GM19324 (cell line): Measurements from ENCODE around the gene SPATC1L.
"Not testable (repeated sequence)": the region's sequence is repeated elsewhere in the genome, so short reads cannot be mapped to it uniquely, and the experiment has no call there.

Experiments used
- ATAC-seq: cut with Tn5 transposase; IDR thresholded peaks from one replicate; pipeline ENCODE4 v1.9.1; 2021; ENCODE audit warnings: mild to moderate bottlenecking, moderate library complexity; ENCODE audit not compliant: unreplicated experiment, low FRiP score

The SPATC1L gene

DNA sequence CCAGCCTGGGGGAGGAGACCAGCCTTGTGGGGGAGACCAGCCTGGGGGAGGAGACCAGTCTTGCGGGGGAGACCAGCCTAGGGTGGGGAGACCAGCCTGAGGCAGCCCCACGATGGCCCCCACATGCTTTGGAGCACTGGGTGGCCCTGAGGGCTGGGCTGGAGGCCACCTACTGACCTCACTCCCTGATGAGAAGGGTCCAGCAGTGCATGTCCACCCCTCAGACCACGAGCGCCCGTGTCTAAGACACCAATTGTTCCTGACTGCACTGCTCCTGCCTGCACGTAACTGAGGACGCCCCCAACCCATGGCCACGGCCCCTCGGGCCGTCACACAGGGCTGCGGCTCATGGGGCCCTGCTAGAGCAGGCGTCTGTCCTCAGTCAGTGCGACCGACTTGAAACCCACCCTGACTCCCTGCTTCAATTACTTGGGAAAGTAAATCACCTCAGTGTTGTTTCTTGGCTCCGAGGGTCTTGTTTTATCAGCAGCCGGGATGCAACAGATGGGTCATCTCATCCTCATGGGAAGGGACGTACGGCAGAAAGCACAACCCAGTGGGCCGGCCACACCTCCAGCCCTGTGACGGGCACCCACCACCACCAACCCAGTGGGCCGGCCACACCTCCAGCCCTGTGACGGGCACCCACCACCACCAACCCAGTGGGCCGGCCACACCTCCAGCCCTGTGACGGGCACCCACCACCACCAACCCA lies at the start of gene SPATC1L:
TSS of gene SPATC1L (minus strand) at position 550 of the 715 bp plus-strand sequence. CDS start 1,643 bp downstream, outside the sequence.
- ATAC-seq = peak; percentile 58

DNA sequence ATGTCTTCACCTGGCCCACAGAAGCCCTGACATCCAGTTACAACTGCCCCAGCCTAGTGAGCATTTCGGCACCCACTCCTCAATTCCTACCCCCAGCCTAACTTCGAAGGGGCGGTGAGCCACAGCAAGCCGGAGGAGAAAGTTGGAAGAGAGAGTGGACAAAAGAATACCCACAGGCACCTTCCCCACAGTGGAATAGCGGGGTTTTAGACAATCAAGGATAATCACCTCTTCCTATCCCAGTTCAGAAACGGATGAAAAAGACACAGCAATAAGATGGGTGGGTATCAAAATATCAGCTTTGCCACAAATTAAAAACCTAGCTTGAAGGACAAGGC lies 45.6 kb upstream of the SPATC1L start:
- ATAC-seq = no peak

DNA sequence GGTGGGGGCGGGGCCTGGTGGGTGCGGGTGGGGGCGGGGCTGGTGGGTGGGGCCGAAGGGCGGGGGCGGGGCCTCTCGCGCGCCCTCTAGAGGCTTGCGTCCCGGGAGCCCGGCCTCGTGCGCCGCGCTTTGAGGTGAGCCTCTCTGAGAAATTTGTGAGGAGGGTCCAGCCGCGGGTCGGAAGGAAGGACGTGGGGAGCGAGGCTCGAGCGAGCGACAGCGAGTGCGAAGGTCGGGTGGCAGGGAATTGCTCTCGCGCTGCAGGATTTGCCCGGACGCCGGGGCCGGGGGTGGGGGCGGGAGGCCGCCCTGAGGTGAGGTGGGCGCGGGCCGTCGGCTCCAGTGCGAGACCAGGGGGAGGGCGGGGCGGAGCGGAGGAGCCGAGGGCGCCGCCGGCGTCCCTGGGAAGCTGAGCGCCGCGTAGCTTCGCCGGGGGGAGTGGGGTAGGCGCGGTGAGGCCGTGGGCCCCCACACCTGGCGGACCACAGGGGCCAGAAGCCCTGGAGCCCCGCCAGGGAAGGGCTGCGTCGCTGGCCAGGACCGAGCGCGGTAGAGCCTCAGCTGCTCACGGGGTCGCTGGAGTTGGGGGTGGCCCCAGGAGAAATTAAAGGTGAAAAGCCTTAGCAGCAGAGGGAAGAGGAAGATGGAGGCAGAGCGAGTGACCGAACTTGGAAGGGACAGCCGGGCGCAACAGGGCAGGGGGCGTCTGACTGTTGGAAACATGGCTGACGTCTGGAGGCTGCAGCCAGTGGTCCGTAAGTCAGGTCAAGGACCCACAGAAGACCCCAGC lies 45.1 kb upstream of the SPATC1L start:
- peak; percentile 31 for ATAC-seq

DNA sequence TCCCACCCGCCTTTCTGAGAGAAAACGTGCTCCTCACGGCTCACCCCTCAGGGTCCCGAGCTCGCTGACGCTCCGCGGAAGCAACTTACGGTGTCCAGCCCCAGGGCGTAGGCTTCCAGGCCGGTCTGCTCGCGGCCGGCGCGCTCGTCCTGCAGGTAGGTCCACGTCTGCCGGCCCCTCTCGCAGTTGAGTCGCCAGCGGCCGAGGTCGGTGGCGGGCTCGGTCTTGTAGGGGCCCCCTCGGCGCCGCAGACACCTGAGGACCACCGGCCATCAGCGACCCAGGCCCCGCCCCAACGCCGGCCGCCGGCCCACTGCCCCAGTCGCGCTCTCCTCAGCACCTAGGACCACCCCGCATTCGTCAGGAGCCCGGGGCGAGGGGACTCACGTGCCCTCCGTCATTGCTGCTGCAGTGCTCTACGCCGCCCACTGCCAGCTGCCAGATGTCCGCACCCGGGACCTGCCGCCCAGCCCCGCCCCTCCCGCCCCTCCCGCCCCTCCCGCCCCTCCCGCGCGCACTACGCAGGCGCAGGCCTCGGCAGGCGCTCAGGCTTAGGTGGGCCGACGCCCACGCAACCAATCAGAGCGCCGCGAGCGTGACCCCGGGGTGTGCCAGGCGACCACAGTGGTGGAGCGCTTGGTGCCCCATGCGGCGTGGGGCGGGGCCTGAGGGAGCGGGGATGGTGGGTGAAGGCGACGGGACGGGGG lies 44.2 kb upstream of the SPATC1L start, which contains the start of gene LSS:
TSS of gene LSS (minus strand) at position 430 of the 707 bp plus-strand sequence. CDS start at position 401, 29 bp downstream.
- ATAC-seq = peak; percentile 92

DNA sequence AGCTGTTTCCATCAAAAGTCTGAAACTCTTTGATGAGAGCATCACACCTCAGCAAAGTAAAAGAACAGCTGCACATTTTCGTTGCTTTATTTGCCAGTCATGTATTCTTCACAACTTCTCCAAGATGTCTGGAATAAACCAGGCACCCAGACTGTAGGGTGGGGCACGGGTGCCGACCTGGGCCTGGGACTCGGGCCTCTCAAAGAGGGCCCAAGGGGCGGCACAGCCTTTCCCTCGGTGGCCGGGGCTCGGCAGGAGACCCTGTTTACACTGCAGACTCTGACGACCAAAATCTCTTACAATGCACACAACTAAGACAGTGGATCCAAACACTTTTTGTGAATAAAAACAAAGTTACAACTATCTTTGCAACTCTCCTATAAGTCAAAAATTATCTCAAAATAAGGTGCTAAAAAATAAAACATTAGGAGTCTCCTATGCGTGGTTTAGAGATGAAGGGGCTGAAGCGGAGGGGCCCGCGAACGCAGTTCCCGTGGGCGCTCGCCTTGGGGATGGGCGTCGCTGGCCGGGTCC lies 43.6 kb upstream of the SPATC1L start:
- no peak for ATAC-seq

DNA sequence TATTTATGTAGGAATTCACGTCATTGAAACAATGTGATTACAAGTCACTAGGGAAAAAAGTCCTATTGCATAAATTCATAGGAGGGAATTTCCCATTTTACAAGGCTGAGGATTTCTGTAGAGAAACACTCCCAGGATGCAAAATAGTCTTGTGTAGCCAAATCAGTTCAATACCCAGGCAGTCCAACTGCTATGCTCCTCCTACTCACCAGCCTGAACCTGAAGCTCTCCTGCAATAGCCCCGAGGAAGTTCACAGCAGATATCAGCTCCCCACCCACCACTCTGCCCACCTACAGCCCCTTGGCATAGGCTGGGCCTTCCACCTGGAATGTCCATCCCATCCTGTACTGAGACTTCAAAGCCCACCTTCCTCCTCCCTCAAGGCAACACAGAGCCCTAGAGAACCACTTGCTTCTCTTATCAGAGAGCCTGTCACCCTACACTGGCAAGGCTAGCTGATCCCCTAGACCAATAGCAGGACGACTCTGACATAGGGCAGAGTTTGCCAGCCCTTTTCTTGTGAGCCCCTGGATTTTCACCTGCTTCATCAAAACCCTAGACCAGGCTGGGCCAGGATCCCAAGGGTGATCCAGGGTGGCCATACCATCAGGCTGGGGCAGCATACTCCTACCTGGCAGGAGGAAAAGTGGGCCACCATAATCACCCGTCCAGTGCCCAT lies 42.8 kb upstream of the SPATC1L start:
- no peak for ATAC-seq

DNA sequence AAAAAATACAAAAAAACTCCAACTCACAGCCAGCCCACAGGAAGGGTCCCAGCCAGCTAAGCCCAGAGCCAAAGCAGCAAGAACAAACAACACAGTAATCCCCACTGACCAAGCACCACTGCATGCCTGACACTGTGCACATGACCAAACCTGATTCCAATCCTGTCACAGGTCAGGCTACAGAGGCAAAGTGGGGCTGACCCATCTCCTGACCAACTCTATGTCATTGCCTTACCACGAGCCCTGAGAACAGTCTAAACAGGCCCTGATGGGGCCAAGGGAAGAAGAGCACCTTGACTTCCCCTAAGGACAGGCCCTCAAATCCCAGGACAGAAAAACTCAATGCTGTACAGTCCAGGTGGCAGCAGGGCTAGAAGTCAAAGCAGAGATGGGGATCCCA lies 41.9 kb upstream of the SPATC1L start:
- no peak for ATAC-seq

DNA sequence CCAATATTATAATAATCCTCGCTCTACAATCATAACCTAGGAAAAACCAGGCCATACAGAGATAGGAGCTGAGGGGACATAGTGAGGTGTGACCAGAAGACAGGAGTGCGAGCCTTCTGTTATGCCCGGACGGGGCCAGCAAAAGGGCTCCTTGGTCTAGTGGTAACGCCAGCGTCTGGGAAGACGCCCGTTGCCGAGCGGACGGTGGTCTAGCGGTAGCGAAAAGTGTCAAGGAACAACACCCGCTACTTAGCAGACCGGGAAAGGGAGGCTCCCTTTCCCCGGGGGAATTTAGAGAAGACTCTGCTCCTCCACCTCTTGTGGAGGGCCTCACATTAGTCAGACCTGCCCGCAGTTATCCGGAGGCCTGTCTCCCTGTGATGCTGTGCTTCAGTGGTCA lies 39.4 kb upstream of the SPATC1L start:
- not testable (repeated sequence) for ATAC-seq

DNA sequence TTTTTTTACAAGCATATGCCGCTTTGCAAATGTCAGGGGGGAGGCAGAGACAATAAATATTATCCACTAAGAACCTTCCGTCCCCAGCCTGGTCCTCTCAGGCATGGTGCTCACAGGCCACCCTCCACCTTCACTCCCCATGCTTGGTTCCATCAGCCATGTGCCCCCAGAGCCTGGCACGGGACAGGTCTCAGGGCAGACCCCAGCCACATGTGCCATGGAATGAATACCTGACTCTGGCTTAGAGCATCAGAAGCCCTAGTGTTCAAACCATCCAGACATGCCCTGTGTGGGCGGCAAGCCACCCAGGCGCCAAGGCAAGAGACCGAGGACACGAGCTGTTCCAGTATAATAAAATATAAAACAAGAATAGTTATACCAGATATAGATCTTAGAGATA lies 39.0 kb upstream of the SPATC1L start:
- ATAC-seq = no peak

DNA sequence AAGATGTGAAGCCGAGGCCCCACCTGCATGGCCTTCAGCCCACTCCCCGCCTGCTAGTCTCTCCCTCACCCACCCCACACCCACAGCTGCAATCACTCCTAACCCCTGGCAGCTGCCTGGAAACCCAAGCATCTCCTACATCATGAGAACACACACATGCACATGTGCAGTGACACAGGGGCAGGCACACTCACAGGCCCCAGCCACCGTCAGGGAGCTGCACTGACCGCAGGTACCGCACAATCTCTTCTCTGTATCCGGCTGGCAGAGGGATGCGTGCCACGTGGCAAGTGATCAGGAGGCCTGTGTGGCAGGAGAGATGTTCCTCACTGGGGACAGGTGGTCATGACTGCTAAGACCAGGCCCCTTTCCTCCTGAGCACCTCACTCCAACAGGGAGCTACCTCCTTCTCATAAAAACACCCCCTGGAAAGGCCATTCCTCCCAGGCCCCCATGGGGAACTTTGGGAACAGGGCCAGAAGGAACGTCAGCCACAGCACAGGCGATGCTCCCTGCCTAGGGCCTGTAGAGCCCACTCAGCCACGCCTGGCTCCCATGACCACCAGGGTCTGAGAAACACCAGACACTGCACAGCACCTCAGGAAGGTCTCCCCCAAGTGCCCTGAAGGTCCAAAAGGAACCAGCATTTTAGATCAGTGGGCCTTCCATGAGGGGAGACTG lies 38.3 kb upstream of the SPATC1L start:
- ATAC-seq = no peak

DNA sequence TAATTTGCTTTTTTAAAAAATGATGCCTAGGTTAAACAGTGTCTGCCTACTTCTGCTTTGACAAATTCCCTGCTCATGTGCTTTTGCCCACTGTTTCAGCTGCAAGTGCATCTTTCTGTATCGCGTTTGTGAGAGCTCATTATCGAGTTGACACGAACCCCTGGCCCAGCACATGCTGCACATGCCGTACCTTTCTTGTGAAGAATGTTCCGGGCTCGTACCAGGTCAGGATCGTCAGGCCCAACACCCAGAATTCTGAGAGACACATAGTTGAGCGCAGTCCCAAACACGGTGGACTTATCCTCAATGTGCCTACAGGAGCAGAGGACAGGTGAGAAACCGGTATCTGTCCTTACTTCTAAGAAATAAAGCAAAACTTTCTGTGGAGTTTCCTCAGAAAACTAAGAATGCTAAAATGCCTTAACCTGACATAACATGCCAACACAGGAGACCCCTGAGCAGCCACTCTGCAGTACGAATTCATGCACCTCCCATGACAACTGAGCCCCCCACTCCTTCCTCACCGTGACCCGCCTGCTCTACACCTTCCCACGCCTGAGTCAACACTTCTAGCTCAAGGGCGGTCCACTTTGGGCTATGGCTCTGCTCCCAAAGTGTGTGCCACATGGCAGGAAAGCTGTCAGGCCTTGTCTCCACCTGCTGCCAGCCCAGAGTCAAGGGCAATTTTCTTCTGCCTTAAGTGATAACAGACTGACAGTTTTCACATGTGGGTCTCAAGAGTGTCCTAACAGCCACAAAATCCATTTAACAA lies 37.6 kb upstream of the SPATC1L start:
- ATAC-seq = no peak

DNA sequence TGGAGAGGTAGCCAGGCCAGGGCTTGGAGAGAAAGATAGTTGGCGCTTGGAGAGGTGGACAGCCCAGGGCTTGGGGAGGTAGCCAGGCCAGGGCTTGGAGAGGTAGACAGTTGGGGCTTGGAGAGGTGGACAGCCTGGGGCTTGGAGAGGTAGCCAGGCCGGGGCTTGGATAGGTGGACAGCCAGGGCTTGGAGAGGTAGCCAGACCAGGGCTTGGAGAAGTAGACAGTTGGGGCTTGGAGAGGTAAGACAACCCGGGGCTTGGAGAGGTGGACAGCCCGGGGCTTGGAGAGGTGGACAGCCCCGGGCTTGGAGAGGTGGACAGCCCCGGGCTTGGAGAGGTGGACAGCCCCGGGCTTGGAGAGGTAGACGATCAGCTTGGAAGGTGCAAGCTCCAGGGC lies 36.6 kb upstream of the SPATC1L start:
- ATAC-seq = no peak

DNA sequence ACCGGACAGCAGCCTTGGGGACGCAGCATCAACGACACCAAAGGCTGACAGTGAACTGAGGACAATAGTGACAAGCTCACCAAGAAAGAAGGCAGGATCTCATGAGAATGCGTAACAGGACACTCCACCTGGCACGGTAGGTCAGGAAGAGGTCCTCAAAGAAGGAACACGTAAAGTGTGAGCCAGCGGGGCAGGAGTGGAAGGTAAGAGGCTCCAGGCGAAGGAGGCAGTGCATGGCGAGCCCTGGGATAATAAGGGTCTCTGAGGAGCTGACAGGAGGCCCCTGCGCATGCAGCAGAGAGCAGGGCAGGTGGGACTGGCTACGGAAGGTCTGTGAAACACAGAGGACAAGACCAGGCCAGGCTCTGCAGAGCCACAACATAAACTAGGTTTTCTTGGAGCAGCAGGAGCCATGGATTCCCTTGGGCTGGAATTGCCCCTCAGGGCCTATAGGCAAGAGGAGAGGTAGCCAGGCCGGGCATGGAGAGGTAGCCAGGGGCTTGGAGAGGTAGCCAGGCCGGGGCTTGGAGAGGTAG lies 36.1 kb upstream of the SPATC1L start:
- no peak for ATAC-seq

DNA sequence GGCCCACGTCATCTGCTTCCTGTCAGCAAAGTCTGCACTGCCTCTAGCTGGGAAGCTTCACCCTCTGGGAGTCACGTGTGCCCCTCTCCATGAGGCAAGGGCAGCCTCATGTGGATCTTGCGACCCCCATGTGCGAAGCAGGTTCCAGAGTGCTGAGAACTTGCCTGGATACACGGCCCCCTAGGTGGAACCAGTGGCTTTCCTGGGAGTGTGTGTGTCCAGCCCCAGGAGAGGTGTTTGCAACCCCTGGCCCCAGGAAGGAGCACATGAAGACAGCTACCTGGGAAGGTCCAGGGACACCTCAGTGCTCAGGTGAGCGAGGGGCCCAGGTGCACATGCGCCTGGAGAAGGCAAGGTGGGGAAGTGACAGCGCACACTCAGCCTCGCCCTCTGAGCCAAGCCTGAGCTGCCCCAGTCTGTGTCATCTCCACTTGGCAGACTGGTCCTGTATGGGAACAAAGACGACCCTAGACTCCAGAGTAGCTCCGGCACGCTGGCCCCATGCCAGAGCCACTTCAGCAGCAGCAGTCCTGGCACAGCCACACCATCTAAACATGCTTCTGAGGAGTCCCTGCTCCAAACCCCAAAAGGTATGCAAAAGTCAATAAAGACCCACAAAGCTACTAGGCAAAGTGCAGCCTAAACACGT lies 35.5 kb upstream of the SPATC1L start:
- ATAC-seq = no peak

DNA sequence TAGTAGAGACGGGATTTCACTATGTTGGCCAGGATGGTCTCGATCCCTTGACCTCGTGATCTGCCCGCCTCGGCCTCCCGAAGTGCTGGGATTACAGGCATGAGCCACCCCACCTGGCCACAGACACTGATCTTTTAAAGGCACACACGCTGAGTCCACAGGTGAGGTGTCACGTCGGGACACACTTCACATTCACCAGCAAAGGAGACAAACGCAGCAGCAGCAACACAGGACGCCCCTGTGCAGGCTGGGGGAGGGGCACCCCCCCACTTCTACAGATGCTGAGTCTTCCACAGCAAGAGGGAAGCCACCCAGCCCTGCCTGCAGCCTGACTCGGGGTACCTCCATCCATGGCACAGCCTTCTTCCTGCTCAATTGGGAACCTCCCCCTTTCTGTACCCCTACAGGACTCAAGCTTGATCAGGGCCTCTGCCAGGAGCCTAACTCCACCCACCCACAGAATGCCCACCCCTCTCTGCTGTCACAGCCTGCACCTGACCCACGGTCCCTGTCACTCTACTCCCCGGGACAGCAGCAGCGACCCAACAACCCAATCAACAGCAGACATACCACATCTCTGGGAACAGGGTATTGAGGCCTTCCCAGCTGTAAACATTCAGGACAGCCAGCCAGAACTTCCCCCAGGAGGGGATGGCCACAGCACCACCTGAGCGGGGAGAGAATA lies 34.8 kb upstream of the SPATC1L start:
- no peak for ATAC-seq

DNA sequence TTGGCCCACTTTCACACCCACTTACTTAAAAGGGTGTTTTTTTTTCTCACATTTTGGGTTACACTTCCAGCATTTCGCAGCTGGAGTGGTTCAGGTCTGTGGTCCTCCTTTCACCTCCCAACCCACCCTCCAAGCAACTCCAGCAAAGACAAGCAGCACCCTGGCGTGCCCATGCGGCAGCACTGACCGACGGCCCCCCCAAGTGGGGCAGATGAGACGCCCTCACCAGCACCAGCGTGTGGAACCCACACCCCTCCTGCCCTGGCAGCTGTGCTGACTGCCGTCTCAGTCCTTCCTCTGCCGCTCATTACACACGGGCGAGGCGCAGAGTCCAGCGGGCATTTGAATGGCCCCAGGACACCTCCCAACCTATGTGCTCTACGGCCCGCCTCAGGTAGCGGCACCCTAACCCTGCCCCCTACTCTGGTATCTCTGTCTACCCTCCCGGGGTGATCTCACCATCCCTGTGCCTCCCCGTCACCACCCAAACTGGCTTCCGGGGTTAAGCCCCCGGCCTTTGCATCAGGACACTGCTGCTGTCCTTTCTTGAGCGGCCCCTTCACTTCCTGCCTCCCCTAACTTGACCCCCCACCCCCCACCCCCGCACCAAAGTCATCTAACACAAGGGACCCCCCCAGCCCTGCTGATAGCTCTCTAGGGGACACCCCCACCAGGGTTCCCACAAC lies 33.4 kb upstream of the SPATC1L start:
- ATAC-seq = no peak

DNA sequence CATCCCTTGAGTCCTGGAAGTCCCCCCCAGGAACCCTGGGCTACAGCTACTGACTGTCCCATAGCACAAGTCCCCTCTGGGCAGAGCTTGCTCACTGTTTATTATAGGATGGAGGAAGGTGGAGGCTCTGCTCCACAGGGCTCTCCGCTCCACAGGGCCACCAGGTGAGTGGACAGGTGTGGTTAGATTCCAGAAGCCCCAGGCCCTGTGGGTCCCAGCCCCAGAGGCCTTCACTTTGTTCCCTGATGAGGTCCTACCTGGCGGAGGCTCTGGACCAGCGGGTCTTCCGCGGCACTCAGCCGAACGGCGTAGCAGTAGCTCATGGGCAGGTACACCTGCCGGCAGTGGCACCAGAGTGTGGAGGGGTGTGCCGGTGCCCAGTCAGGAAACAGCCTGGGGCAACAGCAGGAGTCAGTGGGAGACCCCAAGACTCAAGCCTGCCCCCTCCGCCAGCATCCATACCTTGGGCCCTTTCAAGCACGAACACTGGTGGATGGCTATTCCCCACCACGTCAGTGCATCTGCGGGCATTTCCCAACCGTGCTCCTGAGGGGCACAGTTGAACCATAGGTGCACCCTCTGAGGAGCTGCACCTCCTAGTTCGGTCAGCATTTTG lies 32.0 kb upstream of the SPATC1L start:
- no peak for ATAC-seq
